CD14-positive monocyte (primary cell): ENCODE measurements around the gene TMEM45A. TPM values are rescaled to one million over a fixed set of nuclear protein-coding genes. Genes with fewer than 3 reads are reported as not detected.

Experiments used
- DNase-seq, 3 donors: peaks; one replicate each; pipeline ENCODE4 v3.0.0-alpha.2; 2011 to 2022
- H2AFZ ChIP-seq: 2 replicates; pipeline ENCODE4 v1.6.0; 2012; ENCODE audit warnings: mild to moderate bottlenecking, low read depth, low read length, inconsistent platforms; ENCODE audit not compliant: insufficient read depth, poor library complexity, severe bottlenecking
- H3K27ac ChIP-seq, 2 donors: 1 replicate in 1 of 2; 2 replicates in 1 of 2; pipeline ENCODE4 v1.5.1; 2012 to 2013; ENCODE audit warnings: low read length in 2 of 2, control low read depth in 1 of 2, inconsistent platforms in 1 of 2, low read depth in 1 of 2, mild to moderate bottlenecking in 1 of 2
- H3K27me3 ChIP-seq, 2 donors: one replicate each; pipeline versions ENCODE4 v1.6.0 to v1.6.1; 2011 to 2013; ENCODE audit warnings: low read length in 2 of 2; ENCODE audit not compliant: control insufficient read depth in 2 of 2, insufficient read depth in 2 of 2
- H3K36me3 ChIP-seq, 2 donors: replicated peaks in 1 of 2; 1 replicate in 1 of 2; 2 replicates in 1 of 2; pipeline versions ENCODE4 v1.5.1 to v1.6.1; 2012 to 2013; ENCODE audit warnings: low read length in 2 of 2, control low read depth in 1 of 2, inconsistent platforms in 1 of 2, mild to moderate bottlenecking in 1 of 2; ENCODE audit not compliant: insufficient read depth in 2 of 2, control insufficient read depth in 1 of 2
- H3K4me1 ChIP-seq, 2 donors: 1 replicate in 1 of 2; 2 replicates in 1 of 2; pipeline versions ENCODE4 v1.5.1 to v1.6.1; 2012 to 2013; ENCODE audit warnings: low read length in 2 of 2, control low read depth in 1 of 2, inconsistent platforms in 1 of 2, mild to moderate bottlenecking in 1 of 2, moderate library complexity in 1 of 2; ENCODE audit not compliant: insufficient read depth in 2 of 2, control insufficient read depth in 1 of 2
- H3K4me2 ChIP-seq: replicated peaks from 2 replicates; pipeline ENCODE3; 2012; ENCODE audit warnings: low read length, moderate library complexity, mild to moderate bottlenecking; ENCODE audit not compliant: poor library complexity, severe bottlenecking; ENCODE audit errors: extremely low read depth
- H3K4me3 ChIP-seq, 3 experiments: fragments of 200-600 bp in 1 of 3; sonication (generic) in 1 of 3; replicated peaks in 1 of 3; 1 replicate in 2 of 3; 2 replicates in 1 of 3; pipeline ENCODE4 v1.5.1; 2011 to 2013; ENCODE audit warnings: low read length in 3 of 3, mild to moderate bottlenecking in 3 of 3, control low read depth in 2 of 3, low read depth in 2 of 3, inconsistent platforms in 1 of 3, moderate library complexity in 1 of 3
- H3K79me2 ChIP-seq: 2 replicates; pipeline ENCODE4 v1.6.0; 2012; ENCODE audit warnings: mild to moderate bottlenecking, control low read depth, inconsistent platforms, low read length, moderate library complexity; ENCODE audit not compliant: insufficient read depth
- H3K9ac ChIP-seq: 2 replicates; pipeline ENCODE4 v1.6.0; 2017; ENCODE audit warnings: low read length, mild to moderate bottlenecking; ENCODE audit not compliant: insufficient read depth, poor library complexity, severe bottlenecking
- H3K9me3 ChIP-seq, 2 donors: replicated peaks in 1 of 2; 1 replicate in 1 of 2; 2 replicates in 1 of 2; pipeline versions ENCODE4 v1.5.1 to v1.6.1; 2012 to 2013; ENCODE audit warnings: low read length in 2 of 2, control low read depth in 1 of 2; ENCODE audit not compliant: control insufficient read depth in 1 of 2, insufficient read depth in 1 of 2
- H4K20me1 ChIP-seq: 2 replicates; pipeline ENCODE4 v1.6.0; 2012; ENCODE audit warnings: mild to moderate bottlenecking, low read length, control low read depth, moderate library complexity; ENCODE audit not compliant: insufficient read depth
- H3K27ac Mint-ChIP-seq, 7 donors: one replicate each; pipeline ENCODE4 v1.8.0; 2020; ENCODE audit warnings: mild to moderate bottlenecking in 7 of 7, mixed read lengths in 7 of 7, moderate library complexity in 6 of 7, inconsistent platforms in 2 of 7
- H3K27me3 Mint-ChIP-seq, 3 donors: one replicate each; pipeline ENCODE4 v1.8.0; 2021 to 2022; ENCODE audit warnings: low read depth in 3 of 3, mild to moderate bottlenecking in 3 of 3, mixed read lengths in 3 of 3, moderate library complexity in 3 of 3, inconsistent platforms in 1 of 3
- H3K36me3 Mint-ChIP-seq, 2 donors: one replicate each; pipeline ENCODE4 v1.8.0; 2020; ENCODE audit warnings: mixed read lengths in 2 of 2, inconsistent platforms in 1 of 2, mild to moderate bottlenecking in 1 of 2
- H3K4me1 Mint-ChIP-seq: one replicate; pipeline ENCODE4 v1.8.0; 2020; ENCODE audit warnings: mild to moderate bottlenecking, mixed read lengths
- H3K4me3 Mint-ChIP-seq, 2 donors: one replicate each; pipeline ENCODE4 v1.8.0; 2020; ENCODE audit warnings: mild to moderate bottlenecking in 2 of 2, mixed read lengths in 2 of 2, moderate library complexity in 1 of 2
- H3K9me3 Mint-ChIP-seq, 7 donors: one replicate each; pipeline ENCODE4 v1.8.0; 2020 to 2022; ENCODE audit warnings: mixed read lengths in 7 of 7, mild to moderate bottlenecking in 6 of 7, moderate library complexity in 6 of 7, inconsistent platforms in 2 of 7
- CTCF ChIP-seq: fragments of 200-600 bp; IDR thresholded peaks from one replicate; pipeline ENCODE4 v1.8.0; 2022; ENCODE audit warnings: antibody characterized with exemption, mild to moderate bottlenecking
- WGBS: methylation state at CpG from one replicate; pipeline ENCODE4 v1.1.5; 2013; ENCODE audit warnings: missing lambda C conversion rate; ENCODE audit not compliant: insufficient coverage; 5-methylcytosine and 5-hydroxymethylcytosine counted together
- intact Hi-C, 2 donors: fragments of 100-400 bp; cut with micrococcal nuclease; formaldehyde crosslinking; loops; one replicate each; pipeline versions ENCODE4 v1.15.0 to v1.15.1; 2023
- polyA plus RNA-seq, 3 donors: library from polyadenylated mRNA; depleted of rRNA in 1 of 3; unstranded in 2 of 3; stranded (reverse) in 1 of 3; fragments of 300-500 nt in 2 of 3; fragments of >200 nt in 1 of 3; fragmentation: Illumina TruSeq in 2 of 3; gene quantifications; 1 replicate in 2 of 3; 2 replicates in 1 of 3; pipeline ENCODE4 v1.2.3, GENCODE V29; 2012 to 2021

TMEM45A gene
- polyA plus RNA-seq, 3 donors, result 0.03 to 1.5 (median 0.97) TPM

- TF ChIP-seq CTCF, result no peak
- intact Hi-C loops, result no loop called here
- H3K36me3 ChIP-seq, result no peaks in the 10 kb centered on the region
- no peaks in the 10 kb centered on the region for H3K9me3 ChIP-seq
- peaks cover 0 to under 1% (median 0%) of the 10 kb centered on the region in 3 donors for H3K27me3 Mint-ChIP-seq
- H3K9me3 Mint-ChIP-seq, result peaks cover 0 to 4% (median 0%) of the 10 kb centered on the region in 7 donors
- no peak for DNase-seq
- no peak overlapping the region for H3K4me3 ChIP-seq
- H3K9ac ChIP-seq, result no peak overlapping the region
- WGBS, result 14% methylated on average over 2 of the region's 2 CpGs
- H3K4me3 Mint-ChIP-seq, result no peak overlapping the region
- peaks cover 49% of the 10 kb centered on the region for H3K4me1 Mint-ChIP-seq
- no peak overlapping the region for H2AFZ ChIP-seq
- H3K4me1 ChIP-seq, result peaks cover 13 to 40% of the 10 kb centered on the region in 2 donors
- no peak overlapping the region for H3K27ac ChIP-seq
- no peaks in the 10 kb centered on the region for H4K20me1 ChIP-seq
- no peak overlapping the region for H3K4me2 ChIP-seq
- peaks cover 0 to 4% of the 10 kb centered on the region in 2 donors for H3K36me3 Mint-ChIP-seq
- no peak overlapping the region for H3K27ac Mint-ChIP-seq
- H3K27me3 ChIP-seq, result no peaks in the 10 kb centered on the region
- no peaks in the 10 kb centered on the region for H3K79me2 ChIP-seq
Measured at GRCh38 chr3:100516232-100516631, 23.8 kb downstream of the TMEM45A start.

GRCh38 chr3:100516838-100517237 is 24.4 kb downstream of the TMEM45A start:
- H2AFZ ChIP-seq, result no peak overlapping the region
- peaks cover 0 to 4% (median 0%) of the 10 kb centered on the region in 3 donors for H3K27me3 Mint-ChIP-seq
- H3K4me3 Mint-ChIP-seq, result no peak overlapping the region
- peaks cover 19 to 46% of the 10 kb centered on the region in 2 donors for H3K4me1 ChIP-seq
- TF ChIP-seq CTCF, result no peak
- H3K36me3 ChIP-seq, result no peaks in the 10 kb centered on the region
- no peak for DNase-seq
- no peaks in the 10 kb centered on the region for H4K20me1 ChIP-seq
- no peak overlapping the region for H3K27ac Mint-ChIP-seq
- peaks cover 55% of the 10 kb centered on the region for H3K4me1 Mint-ChIP-seq
- no peaks in the 10 kb centered on the region for H3K9me3 ChIP-seq
- WGBS, result 94% methylated on average over 2 of the region's 4 CpGs
- H3K9me3 Mint-ChIP-seq, result peaks cover 0 to 3% (median 0%) of the 10 kb centered on the region in 7 donors
- H3K36me3 Mint-ChIP-seq, result peaks cover 0 to 6% of the 10 kb centered on the region in 2 donors
- intact Hi-C loops, result no loop called here
- no peak overlapping the region for H3K4me2 ChIP-seq
- H3K27ac ChIP-seq, result no peak overlapping the region
- H3K27me3 ChIP-seq, result no peaks in the 10 kb centered on the region
- H3K79me2 ChIP-seq, result no peaks in the 10 kb centered on the region
- H3K4me3 ChIP-seq, result no peak overlapping the region
- no peak overlapping the region for H3K9ac ChIP-seq
